HepG2 (cell line): ENCODE data around the gene CPNE1. TPM values are rescaled to one million over a fixed set of nuclear protein-coding genes. Genes with fewer than 3 reads are reported as not detected.

Experiments
- ATAC-seq: fragments of 200-7000 bp; cut with Tn5 transposase; 3 replicates; pipeline ENCODE4 v1.9.1; 2020; ENCODE audit warnings: mild to moderate bottlenecking, moderate library complexity
- BruUV-seq: library from RNA; stranded (reverse); fragments of 400-500 nt; replicated peaks from 2 replicates; lab custom pipeline; 2021; lab: Mats Ljungman, UMichigan
- CTCF ChIA-PET: fragments of 300-600 bp; formaldehyde crosslinking; extraction: SDS; loops from one replicate; lab custom pipeline; 2021; ENCODE audit warnings: low total read pairs, inconsistent platforms, low intra/inter-chr PET ratio; lab: Yijun Ruan, JAX
- POLR2A ChIA-PET: fragments of 350-600 bp; sonication (Branson Sonifier 250); formaldehyde crosslinking; loops from one replicate; lab custom pipeline; 2020; ENCODE audit warnings: antibody characterized with exemption, inconsistent platforms; lab: Yijun Ruan, JAX
- DNase-seq: peaks from one replicate; pipeline ENCODE4 v3.0.0-alpha.2; 2015; ENCODE audit warnings: low spot score
- FAIRE-seq: peaks from 3 replicates; lab custom pipeline; 2011; peaks lifted over from hg19 to GRCh38; lab: Jason Lieb, UNC
- H2AFZ ChIP-seq: one replicate; pipeline ENCODE4 v1.6.1; 2011; ENCODE audit warnings: low read length, inconsistent platforms
- H3K27ac ChIP-seq: fragments of 300-600 bp; 3 replicates; pipeline ENCODE4 v1.8.0; 2011; ENCODE audit warnings: mixed run types, mild to moderate bottlenecking, mixed read lengths, low read length, inconsistent platforms; ENCODE audit not compliant: insufficient read depth; ENCODE audit errors: extremely low read length
- H3K27me3 ChIP-seq, 2 experiments: fragments of 200-600 bp in 1 of 2; 2 replicates in 1 of 2; 3 replicates in 1 of 2; pipeline versions ENCODE4 v1.6.0 to v1.8.0; 2011; ENCODE audit warnings: low read length in 2 of 2, mild to moderate bottlenecking in 2 of 2, moderate library complexity in 2 of 2, inconsistent platforms in 1 of 2; ENCODE audit not compliant: insufficient read depth in 2 of 2, control insufficient read depth in 1 of 2
- H3K36me3 ChIP-seq, 2 experiments: fragments of 200-600 bp in 1 of 2; replicated peaks in 1 of 2; 2 replicates in 1 of 2; 3 replicates in 1 of 2; pipeline versions ENCODE4 v1.5.1 to v1.8.0; 2011; ENCODE audit warnings: low read length in 2 of 2, inconsistent platforms in 1 of 2; ENCODE audit not compliant: insufficient read depth in 2 of 2, control insufficient read depth in 1 of 2
- H3K4me1 ChIP-seq: 2 replicates; pipeline ENCODE4 v1.5.1; 2012; ENCODE audit warnings: low read length, inconsistent platforms; ENCODE audit not compliant: insufficient read depth
- H3K4me2 ChIP-seq: 2 replicates; pipeline ENCODE4 v1.6.0; 2011; ENCODE audit warnings: low read depth, low read length, inconsistent platforms
- H3K4me3 ChIP-seq, 3 experiments: fragments of 200-600 bp in 1 of 3; sonication (generic), shearing (Covaris generic) in 1 of 3; replicated peaks in 1 of 3; 2 replicates each; pipeline ENCODE4 v1.5.1; 2011 to 2016; ENCODE audit warnings: low read length in 3 of 3, inconsistent platforms in 2 of 3, low read depth in 2 of 3, mild to moderate bottlenecking in 2 of 3, control low read depth in 1 of 3, mixed read lengths in 1 of 3; ENCODE audit not compliant: insufficient read depth in 1 of 3
- H3K79me2 ChIP-seq: one replicate; pipeline ENCODE4 v1.6.1; 2011; ENCODE audit warnings: low read length, inconsistent platforms; ENCODE audit not compliant: insufficient read depth
- H3K9ac ChIP-seq: 2 replicates; pipeline ENCODE4 v1.6.0; 2011; ENCODE audit warnings: mild to moderate bottlenecking, low read depth, low read length, inconsistent platforms; ENCODE audit not compliant: insufficient read depth
- H3K9me3 ChIP-seq: 2 replicates; pipeline ENCODE4 v1.5.1; 2012; ENCODE audit warnings: mild to moderate bottlenecking, low read length
- H4K20me1 ChIP-seq: 2 replicates; pipeline ENCODE4 v1.6.0; 2011; ENCODE audit warnings: inconsistent platforms, mild to moderate bottlenecking, low read length, moderate library complexity; ENCODE audit not compliant: insufficient read depth
- ARNT2 ChIP-seq: sonication (generic); formaldehyde crosslinking; IDR thresholded peaks from 2 replicates; pipeline ENCODE4 v1.8.0; 2022; ENCODE audit warnings: mild to moderate bottlenecking, low read depth, missing genetic modification reagents, moderate library complexity
- ATF7-NPFF ChIP-seq: sonication (generic); formaldehyde crosslinking; IDR thresholded peaks from 2 replicates; pipeline ENCODE4 v1.8.1; 2023; ENCODE audit warnings: mild to moderate bottlenecking, low read depth, missing genetic modification reagents, moderate library complexity
- CHD2 ChIP-seq: IDR thresholded peaks from 2 replicates; pipeline ENCODE4 v1.6.1; 2011; ENCODE audit warnings: low read depth, low read length, improper control_type of control experiment
- MBD4 ChIP-seq: IDR thresholded peaks from 2 replicates; pipeline ENCODE4 v1.6.1; 2012; ENCODE audit warnings: low read length, inconsistent platforms, borderline replicate concordance
- NR2F1 ChIP-seq, 2 experiments: fragments of 450-650 bp in 1 of 2; formaldehyde crosslinking in 1 of 2; IDR thresholded peaks; 2 replicates each; pipeline versions ENCODE4 v1.5.0 to v1.6.1; 2016 to 2020; ENCODE audit warnings: mild to moderate bottlenecking in 1 of 2, missing compliant biosample characterization in 1 of 2, missing genetic modification reagents in 1 of 2, moderate library complexity in 1 of 2
- PHF8 ChIP-seq: sonication (generic); formaldehyde crosslinking; IDR thresholded peaks from 2 replicates; pipeline ENCODE4 v1.5.0; 2020; ENCODE audit warnings: missing genetic modification reagents
- SRSF4 ChIP-seq: fragments of 200-400 bp; formaldehyde crosslinking; IDR thresholded peaks from one replicate; pipeline ENCODE4 v1.6.1; 2018; ENCODE audit warnings: mild to moderate bottlenecking, low read depth, low read length, moderate library complexity; ENCODE audit not compliant: poor library complexity, severe bottlenecking
- ZC3H13 ChIP-seq: sonication (generic); formaldehyde crosslinking; IDR thresholded peaks from 2 replicates; pipeline ENCODE4 v1.8.1; 2023; ENCODE audit warnings: mild to moderate bottlenecking, missing genetic modification reagents, moderate library complexity
- ZFP36 ChIP-seq: fragments of 150-350 bp; IDR thresholded peaks from 2 replicates; pipeline ENCODE4 v1.6.1; 2018; ENCODE audit warnings: borderline replicate concordance, low read length, low read depth; ENCODE audit not compliant: partially characterized antibody
- ZNF543 ChIP-seq: sonication (generic); formaldehyde crosslinking; IDR thresholded peaks from 2 replicates; pipeline ENCODE4 v1.4.0; 2020; ENCODE audit warnings: mild to moderate bottlenecking, missing genetic modification reagents
- ZNF556 ChIP-seq: sonication (generic); formaldehyde crosslinking; IDR thresholded peaks from 2 replicates; pipeline ENCODE4 v1.4.0; 2020; ENCODE audit warnings: mild to moderate bottlenecking, missing genetic modification reagents, borderline replicate concordance
- WGBS: methylation state at CpG from one replicate; pipeline ENCODE4 v1.1.6; 2017; ENCODE audit warnings: low lambda C conversion rate; 5-methylcytosine and 5-hydroxymethylcytosine counted together
- in situ Hi-C: cut with HindIII; loops from 2 replicates; pipeline ENCODE4 v1.10.0; 2017; ENCODE audit warnings: low pct_unique_long_range_greater_than_20kb; ENCODE audit not compliant: extremely low pct_ligation_motif_present
- intact Hi-C: fragments of 100-400 bp; cut with micrococcal nuclease; formaldehyde crosslinking; loops from one replicate; pipeline ENCODE4 v1.10.0; 2022; ENCODE audit not compliant: unreplicated experiment
- polyA plus RNA-seq, 8 experiments: library from polyadenylated mRNA; depleted of rRNA in 3 of 8; stranded (reverse) in 7 of 8; unstranded in 1 of 8; fragments of >200 nt; fragmentation: Illumina TruSeq in 4 of 8; extraction: Trizol in 4 of 8; gene quantifications; 2 replicates each; pipeline versions ENCODE4 v1.2.1 to v1.2.3, GENCODE V29; 2011 to 2016; ENCODE audit warnings: low read depth in 4 of 8, missing spikeins in 1 of 8, mixed read lengths in 1 of 8; ENCODE audit not compliant: insufficient read depth in 1 of 8
- total RNA-seq, 5 experiments: library from RNA; depleted of rRNA; stranded (reverse); fragments of >200 nt; fragmentation: Illumina TruSeq; extraction: Trizol; gene quantifications; 2 replicates each; pipeline ENCODE4 v1.2.3, GENCODE V29; 2016; ENCODE audit warnings: low read depth in 1 of 5
- TF ChIP-seq, protein P1 (sequence below): sonication (generic); formaldehyde crosslinking; IDR thresholded peaks from 2 replicates; pipeline ENCODE4 v1.5.0; 2020; ENCODE audit warnings: missing genetic modification reagents
- TF ChIP-seq, protein P2 (sequence below): sonication (generic); formaldehyde crosslinking; IDR thresholded peaks from 2 replicates; pipeline ENCODE4 v1.5.0; 2020; ENCODE audit warnings: missing genetic modification reagents
- TF ChIP-seq, protein P3 (sequence below): sonication (generic); formaldehyde crosslinking; IDR thresholded peaks from 2 replicates; pipeline ENCODE4 v1.4.0; 2020; ENCODE audit warnings: missing genetic modification reagents

The CPNE1 gene
- total and polyA plus RNA-seq, 2 of the 13 experiments (the other 11 are each of a cell fraction or from before 2014, with no cell fraction given), result 408 to 431 TPM

DNA sequence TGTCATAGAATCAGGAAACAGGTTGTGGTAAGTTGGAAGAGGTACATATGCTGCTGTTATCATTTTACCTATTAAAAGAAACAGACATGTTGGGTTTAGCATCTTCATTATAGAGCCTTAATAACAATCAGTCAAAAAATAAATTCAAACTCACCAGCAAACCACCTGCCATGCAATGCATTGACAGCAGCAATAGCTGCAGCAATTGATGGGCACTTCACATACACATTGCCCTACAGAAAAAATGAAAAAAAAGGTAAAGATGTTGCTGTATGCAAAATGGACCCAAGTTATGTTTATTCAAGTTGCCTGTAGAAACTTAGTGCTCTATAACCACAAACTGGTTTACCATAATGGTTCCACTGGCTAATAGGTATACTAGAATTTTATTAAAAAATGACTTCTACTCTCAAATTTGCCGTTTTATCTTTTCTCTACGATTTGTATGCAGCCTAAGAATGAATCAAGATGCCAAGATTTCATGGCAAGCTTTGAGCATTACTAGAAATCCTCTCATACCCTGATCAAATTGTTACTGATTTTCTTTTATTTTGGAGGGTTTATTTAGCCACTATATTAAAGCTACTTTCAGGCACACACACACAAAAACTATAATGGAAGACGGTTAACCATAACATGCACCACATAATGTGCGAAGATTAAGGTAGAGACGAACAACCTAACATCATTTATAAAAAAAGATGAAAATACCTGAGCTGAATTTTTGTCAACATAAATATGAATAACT is 40.0 kb upstream of the CPNE1 start (continued):
- TF ChIP-seq, protein P1, sequence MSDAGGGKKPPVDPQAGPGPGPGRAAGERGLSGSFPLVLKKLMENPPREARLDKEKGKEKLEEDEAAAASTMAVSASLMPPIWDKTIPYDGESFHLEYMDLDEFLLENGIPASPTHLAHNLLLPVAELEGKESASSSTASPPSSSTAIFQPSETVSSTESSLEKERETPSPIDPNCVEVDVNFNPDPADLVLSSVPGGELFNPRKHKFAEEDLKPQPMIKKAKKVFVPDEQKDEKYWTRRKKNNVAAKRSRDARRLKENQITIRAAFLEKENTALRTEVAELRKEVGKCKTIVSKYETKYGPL (CRISPR knock-in tag), result no peak
- TF ChIP-seq SRSF4, result peak; percentile 31
- TF ChIP-seq, all 625 proteins: peak for 12

DNA sequence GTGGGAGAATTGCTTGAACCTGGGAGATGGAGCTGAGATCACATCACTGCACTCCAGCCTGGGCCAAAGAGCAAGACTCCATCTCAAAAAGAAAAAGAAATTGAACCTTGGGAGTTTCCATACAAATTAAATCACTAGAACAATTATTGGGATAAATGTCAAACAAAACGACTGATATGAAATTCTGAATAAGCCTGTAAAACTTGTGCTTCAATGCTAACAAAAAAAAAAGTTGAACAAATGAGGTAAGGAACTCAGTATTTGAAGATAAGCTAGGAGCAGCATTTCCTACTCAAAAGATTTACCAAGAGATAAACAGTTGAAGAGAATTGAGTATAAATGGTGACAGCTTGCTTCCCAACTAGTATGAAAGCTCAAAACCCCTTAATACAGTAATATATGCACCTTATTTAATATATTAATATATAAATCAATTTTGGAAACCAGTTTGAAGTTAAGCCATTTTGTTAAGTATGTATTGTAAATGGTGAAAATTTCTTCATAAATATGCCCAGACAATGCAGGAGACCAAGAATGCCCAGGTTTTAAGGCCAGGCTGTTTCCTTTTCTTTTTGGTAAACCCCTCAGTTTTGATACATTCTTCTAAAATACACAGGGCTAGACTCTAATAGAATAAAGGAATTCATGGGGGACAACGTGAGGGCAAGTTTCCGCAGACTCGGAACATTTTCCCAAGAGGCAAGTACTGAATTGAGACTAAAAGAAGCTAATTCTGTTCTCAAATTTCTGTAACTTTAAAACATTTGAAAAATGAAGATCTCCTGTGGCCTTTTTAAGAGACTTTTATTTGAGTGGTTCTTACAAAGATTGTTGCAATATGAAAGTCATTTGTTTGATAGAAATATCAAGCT is 38.4 kb upstream of the CPNE1 start:
- Histone ChIP-seq H2AFZ (no peak overlapping the region), H3K27me3 (no peaks in the 10 kb centered on the region; a peak in 1 of 5 replicates), H3K9ac (no peak overlapping the region), H3K79me2 (peaks cover 33% of the 10 kb centered on the region), H3K36me3 (peaks cover 19 to 55% of the 10 kb centered on the region in 2 experiments), H3K4me2 (no peak overlapping the region), H3K27ac (no peak overlapping the region), H3K4me1 (peaks cover 17% of the 10 kb centered on the region), H3K4me3 (no peak overlapping the region), H3K9me3 (no peaks in the 10 kb centered on the region), H4K20me1 (peaks cover 56% of the 10 kb centered on the region)
- POLR2A ChIA-PET, result interaction anchor here (0.7 to 23.6 kb wide), 14 partner anchors 9 to 218 kb away, joined by 3 to 319 read pairs (median 3); partner anchors contain the start of genes PHF20, RBM39 and SPAG4
- WGBS, result 93% methylated on average over 4 of the region's 4 CpGs
- FAIRE-seq (no peak), DNase-seq (no peak), ATAC-seq (no peak)
- in situ Hi-C loops (no loop called here), intact Hi-C loops (no loop called here)
- BruUV-seq, result no TSS peak
- CTCF ChIA-PET, result no interaction called here
- TF ChIP-seq ATF7-NPFF (CRISPR knock-in tag) (no peak), ZFP36 (no peak), NR2F1 (CRISPR knock-in tag; IDR thresholded peaks at IDR 0.05) (peak in 1 of 2 experiments; percentile 1; a peak in 1 of 4 replicates), PHF8 (CRISPR knock-in tag) (no peak), ZNF543 (CRISPR knock-in tag) (no peak), CHD2 (0 out of 2 replicates have a peak, but pooled peaks have one; percentile 32), ZC3H13 (no peak), ZNF556 (CRISPR knock-in tag) (no peak), MBD4 (no peak; the same call in 1 of the 2 replicates), ARNT2 (CRISPR knock-in tag) (no peak)
- TF ChIP-seq, protein P2, sequence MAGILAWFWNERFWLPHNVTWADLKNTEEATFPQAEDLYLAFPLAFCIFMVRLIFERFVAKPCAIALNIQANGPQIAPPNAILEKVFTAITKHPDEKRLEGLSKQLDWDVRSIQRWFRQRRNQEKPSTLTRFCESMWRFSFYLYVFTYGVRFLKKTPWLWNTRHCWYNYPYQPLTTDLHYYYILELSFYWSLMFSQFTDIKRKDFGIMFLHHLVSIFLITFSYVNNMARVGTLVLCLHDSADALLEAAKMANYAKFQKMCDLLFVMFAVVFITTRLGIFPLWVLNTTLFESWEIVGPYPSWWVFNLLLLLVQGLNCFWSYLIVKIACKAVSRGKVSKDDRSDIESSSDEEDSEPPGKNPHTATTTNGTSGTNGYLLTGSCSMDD (CRISPR knock-in tag), result no peak
- TF ChIP-seq, protein P3, sequence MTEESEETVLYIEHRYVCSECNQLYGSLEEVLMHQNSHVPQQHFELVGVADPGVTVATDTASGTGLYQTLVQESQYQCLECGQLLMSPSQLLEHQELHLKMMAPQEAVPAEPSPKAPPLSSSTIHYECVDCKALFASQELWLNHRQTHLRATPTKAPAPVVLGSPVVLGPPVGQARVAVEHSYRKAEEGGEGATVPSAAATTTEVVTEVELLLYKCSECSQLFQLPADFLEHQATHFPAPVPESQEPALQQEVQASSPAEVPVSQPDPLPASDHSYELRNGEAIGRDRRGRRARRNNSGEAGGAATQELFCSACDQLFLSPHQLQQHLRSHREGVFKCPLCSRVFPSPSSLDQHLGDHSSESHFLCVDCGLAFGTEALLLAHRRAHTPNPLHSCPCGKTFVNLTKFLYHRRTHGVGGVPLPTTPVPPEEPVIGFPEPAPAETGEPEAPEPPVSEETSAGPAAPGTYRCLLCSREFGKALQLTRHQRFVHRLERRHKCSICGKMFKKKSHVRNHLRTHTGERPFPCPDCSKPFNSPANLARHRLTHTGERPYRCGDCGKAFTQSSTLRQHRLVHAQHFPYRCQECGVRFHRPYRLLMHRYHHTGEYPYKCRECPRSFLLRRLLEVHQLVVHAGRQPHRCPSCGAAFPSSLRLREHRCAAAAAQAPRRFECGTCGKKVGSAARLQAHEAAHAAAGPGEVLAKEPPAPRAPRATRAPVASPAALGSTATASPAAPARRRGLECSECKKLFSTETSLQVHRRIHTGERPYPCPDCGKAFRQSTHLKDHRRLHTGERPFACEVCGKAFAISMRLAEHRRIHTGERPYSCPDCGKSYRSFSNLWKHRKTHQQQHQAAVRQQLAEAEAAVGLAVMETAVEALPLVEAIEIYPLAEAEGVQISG (CRISPR knock-in tag), result no peak
